Femur (tissue), 1 donor: ENCODE data around the gene CHST5.

ENCODE experiments used
- DNase-seq: peaks from one replicate; pipeline ENCODE4 v3.0.0-alpha.2; 2017

The CHST5 gene

GRCh38 chr16:75502916-75503605, 32.8 kb downstream of the CHST5 start:
- DNase-seq = no peak

GRCh38 chr16:75501820-75502219, 34.1 kb downstream of the CHST5 start:
- peak; percentile 83 for DNase-seq

- no peak for DNase-seq
Measured at GRCh38 chr16:75501359-75501758, 34.5 kb downstream of the CHST5 start.

- DNase-seq = peak; percentile 83
Measured at GRCh38 chr16:75498605-75499322, 37.1 kb downstream of the CHST5 start.

GRCh38 chr16:75497558-75497957, 38.4 kb downstream of the CHST5 start:
- peak; percentile 43 for DNase-seq

- peak; percentile 81 for DNase-seq
Measured at GRCh38 chr16:75495076-75495674, 40.7 kb downstream of the CHST5 start, which contains the start of gene CHST6. Gene CHST6, minus strand, starts transcription at chr16:75495441. Its CDS starts 15,613 bp downstream, at chr16:75479828.

GRCh38 chr16:75494661-75495075, 41.2 kb downstream of the CHST5 start:
- DNase-seq = peak; percentile 52

GRCh38 chr16:75494184-75494583, 41.7 kb downstream of the CHST5 start:
- DNase-seq = no peak

GRCh38 chr16:75491876-75492275, 44.0 kb downstream of the CHST5 start:
- DNase-seq = no peak

- DNase-seq = no peak
Measured at GRCh38 chr16:75488322-75488721, 47.6 kb downstream of the CHST5 start.

- DNase-seq = no peak
Measured at GRCh38 chr16:75486676-75487313, 49.1 kb downstream of the CHST5 start.

GRCh38 chr16:75486014-75486675, 49.8 kb downstream of the CHST5 start:
- DNase-seq = no peak

GRCh38 chr16:75485230-75486013, 50.5 kb downstream of the CHST5 start:
- DNase-seq = no peak

GRCh38 chr16:75483222-75483621, 52.7 kb downstream of the CHST5 start:
- DNase-seq = no peak

- DNase-seq = no peak
Measured at GRCh38 chr16:75482434-75483205, 53.3 kb downstream of the CHST5 start.

- no peak for DNase-seq
Measured at GRCh38 chr16:75481475-75481874, 54.4 kb downstream of the CHST5 start.

- DNase-seq = no peak
Measured at GRCh38 chr16:75479421-75479990, 56.4 kb downstream of the CHST5 start.
